ENCODE data around the gene SERINC3. TPM values are rescaled to one million over a fixed set of nuclear protein-coding genes. Genes with fewer than 3 reads are reported as not detected.

SERINC3 gene
- total RNA-seq, 2 experiments from 2014 or later = 43.1 to 44.6 TPM

DNA sequence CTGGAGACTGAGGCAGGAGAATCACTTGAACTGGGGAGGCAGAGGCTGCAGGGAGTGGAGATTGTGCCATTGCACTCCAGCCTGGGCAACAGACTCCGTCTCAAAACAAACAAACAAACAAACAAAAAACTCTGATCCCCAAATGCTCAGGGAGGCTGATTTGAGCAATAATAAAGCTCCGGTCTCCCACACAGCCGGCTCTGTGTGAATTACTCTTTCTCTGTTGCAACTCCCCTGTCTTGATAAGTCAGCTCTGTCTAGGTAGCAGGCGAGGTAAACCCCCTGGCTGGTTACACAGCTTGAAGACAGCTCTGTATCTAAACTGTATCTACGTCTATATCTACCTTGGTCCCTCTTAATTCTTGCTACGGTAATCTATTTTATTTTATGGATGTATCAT, 6.4 kb upstream of the SERINC3 start:
- Mint-ChIP-seq H3K9me3 (no peaks in the 10 kb centered on the region), H3K4me1 (ENCODE audit: low read depth) (peaks cover 6% of the 10 kb centered on the region), H3K27ac (no peak overlapping the region), H3K36me3 (ENCODE audit: low read depth) (no peaks in the 10 kb centered on the region), H3K4me3 (no peak overlapping the region), H3K27me3 (no peaks in the 10 kb centered on the region)
- TF ChIP-seq, protein P1, sequence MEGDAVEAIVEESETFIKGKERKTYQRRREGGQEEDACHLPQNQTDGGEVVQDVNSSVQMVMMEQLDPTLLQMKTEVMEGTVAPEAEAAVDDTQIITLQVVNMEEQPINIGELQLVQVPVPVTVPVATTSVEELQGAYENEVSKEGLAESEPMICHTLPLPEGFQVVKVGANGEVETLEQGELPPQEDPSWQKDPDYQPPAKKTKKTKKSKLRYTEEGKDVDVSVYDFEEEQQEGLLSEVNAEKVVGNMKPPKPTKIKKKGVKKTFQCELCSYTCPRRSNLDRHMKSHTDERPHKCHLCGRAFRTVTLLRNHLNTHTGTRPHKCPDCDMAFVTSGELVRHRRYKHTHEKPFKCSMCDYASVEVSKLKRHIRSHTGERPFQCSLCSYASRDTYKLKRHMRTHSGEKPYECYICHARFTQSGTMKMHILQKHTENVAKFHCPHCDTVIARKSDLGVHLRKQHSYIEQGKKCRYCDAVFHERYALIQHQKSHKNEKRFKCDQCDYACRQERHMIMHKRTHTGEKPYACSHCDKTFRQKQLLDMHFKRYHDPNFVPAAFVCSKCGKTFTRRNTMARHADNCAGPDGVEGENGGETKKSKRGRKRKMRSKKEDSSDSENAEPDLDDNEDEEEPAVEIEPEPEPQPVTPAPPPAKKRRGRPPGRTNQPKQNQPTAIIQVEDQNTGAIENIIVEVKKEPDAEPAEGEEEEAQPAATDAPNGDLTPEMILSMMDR (IDR thresholded peaks at IDR 0.05) = no peak
- ChIA-PET CTCF (no interaction called here), POLR2A (interaction anchor here (1.4 to 1.8 kb wide), 2 partner anchors 10 to 14 kb away, joined by 3 read pairs; no protein-coding TSS in a partner anchor)
- intact Hi-C loops (cut with micrococcal nuclease) = no loop called here
- DNase-seq (no peak), ATAC-seq (no peak)

DNA sequence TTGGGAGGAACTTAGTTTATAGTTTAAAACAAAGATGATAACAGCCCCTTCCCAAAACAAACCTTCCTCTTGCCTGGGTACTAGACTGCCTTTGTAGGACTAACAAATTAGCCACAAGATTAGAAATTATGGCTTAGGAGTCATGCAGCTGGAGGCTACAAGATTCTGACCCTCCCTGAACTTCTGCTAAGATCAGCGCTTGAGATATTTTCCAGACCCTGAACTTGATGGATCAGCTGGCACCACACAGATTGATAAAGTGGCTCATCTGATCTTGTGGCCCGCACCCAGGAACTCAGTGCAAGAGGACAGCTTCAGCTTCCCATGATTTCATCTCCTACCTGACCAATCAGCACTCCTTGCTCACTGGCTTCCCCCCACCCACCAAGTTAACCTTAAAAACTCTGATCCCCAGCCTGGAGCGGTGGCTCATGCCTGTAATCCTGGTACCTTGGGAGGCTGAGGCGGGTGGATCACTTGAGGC, 5.9 kb upstream of the SERINC3 start:
- Mint-ChIP-seq H3K9me3 (no peaks in the 10 kb centered on the region), H3K27me3 (no peaks in the 10 kb centered on the region), H3K4me1 (ENCODE audit: low read depth) (peaks cover 12% of the 10 kb centered on the region), H3K27ac (no peak overlapping the region), H3K4me3 (no peak overlapping the region), H3K36me3 (ENCODE audit: low read depth) (no peaks in the 10 kb centered on the region)
- ATAC-seq = no peak
- TF ChIP-seq, protein P1 (IDR thresholded peaks at IDR 0.05) = no peak
- no peak for DNase-seq
- intact Hi-C loops (cut with micrococcal nuclease) = no loop called here
- POLR2A ChIA-PET = interaction anchor here (1.4 to 1.8 kb wide), 2 partner anchors 10 to 14 kb away, joined by 3 read pairs; no protein-coding TSS in a partner anchor
- CTCF ChIA-PET = no interaction called here

DNA sequence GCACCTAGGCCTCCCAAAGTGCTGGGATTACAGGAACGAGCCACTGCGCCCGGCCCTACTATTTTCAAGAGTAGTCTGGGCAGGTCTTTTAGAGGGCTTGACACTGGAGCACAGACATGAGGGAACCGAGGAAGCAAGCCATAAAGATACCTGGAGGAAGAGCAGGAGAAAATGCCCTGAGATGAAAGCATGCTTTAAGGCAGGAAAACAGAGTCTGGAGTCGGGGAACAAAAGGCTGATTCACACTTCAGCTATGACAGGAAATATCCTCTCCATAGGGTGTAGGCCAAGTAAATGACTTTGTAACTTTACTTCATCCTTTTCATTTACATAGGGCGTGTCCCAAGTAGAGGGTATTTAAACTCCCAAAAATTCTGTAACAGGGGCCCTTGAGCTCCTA, 4.3 kb upstream of the SERINC3 start:
- Mint-ChIP-seq H3K4me3 (no peak overlapping the region), H3K27ac (no peak overlapping the region), H3K27me3 (no peaks in the 10 kb centered on the region), H3K9me3 (no peaks in the 10 kb centered on the region), H3K36me3 (ENCODE audit: low read depth) (no peaks in the 10 kb centered on the region), H3K4me1 (ENCODE audit: low read depth) (peaks cover 15% of the 10 kb centered on the region)
- CTCF ChIA-PET = no interaction called here
- TF ChIP-seq, protein P1 (IDR thresholded peaks at IDR 0.05) = no peak
- POLR2A ChIA-PET = no interaction called here
- ATAC-seq (no peak), DNase-seq (no peak)
- intact Hi-C loops (cut with micrococcal nuclease) = no loop called here

DNA sequence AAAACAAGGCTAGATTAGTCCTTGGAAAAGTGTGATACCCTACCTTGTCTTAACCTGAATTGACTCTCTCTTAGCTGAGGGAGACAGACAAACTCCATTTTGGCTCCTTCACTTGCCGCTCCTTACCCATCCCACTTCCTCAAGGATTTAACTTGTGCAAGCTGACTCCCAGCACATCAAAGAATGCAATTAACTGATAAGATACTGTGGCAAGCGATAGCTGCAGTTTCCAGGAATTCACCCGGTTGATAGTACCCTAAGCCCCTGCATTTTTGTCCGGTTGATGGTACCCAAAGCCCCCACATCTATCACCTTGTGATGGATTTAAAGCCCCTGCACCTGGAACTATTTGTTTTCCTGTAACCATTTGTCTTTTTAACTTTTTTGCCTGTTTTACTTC, 1.9 kb upstream of the SERINC3 start:
- ChIA-PET POLR2A (no interaction called here), CTCF (interaction anchor here (1.6 kb wide), 1 partner anchor 48 kb away, joined by 3 read pairs; the partner anchor contains the start of gene TTPAL)
- Mint-ChIP-seq H3K27me3 (no peaks in the 10 kb centered on the region), H3K4me1 (ENCODE audit: low read depth) (peaks cover 33% of the 10 kb centered on the region), H3K9me3 (no peaks in the 10 kb centered on the region), H3K36me3 (ENCODE audit: low read depth) (no peaks in the 10 kb centered on the region), H3K27ac (no peak overlapping the region), H3K4me3 (no peak overlapping the region)
- DNase-seq (no peak), ATAC-seq (no peak)
- TF ChIP-seq, protein P1 (IDR thresholded peaks at IDR 0.05) = no peak
- intact Hi-C loops (cut with micrococcal nuclease) = no loop called here

DNA sequence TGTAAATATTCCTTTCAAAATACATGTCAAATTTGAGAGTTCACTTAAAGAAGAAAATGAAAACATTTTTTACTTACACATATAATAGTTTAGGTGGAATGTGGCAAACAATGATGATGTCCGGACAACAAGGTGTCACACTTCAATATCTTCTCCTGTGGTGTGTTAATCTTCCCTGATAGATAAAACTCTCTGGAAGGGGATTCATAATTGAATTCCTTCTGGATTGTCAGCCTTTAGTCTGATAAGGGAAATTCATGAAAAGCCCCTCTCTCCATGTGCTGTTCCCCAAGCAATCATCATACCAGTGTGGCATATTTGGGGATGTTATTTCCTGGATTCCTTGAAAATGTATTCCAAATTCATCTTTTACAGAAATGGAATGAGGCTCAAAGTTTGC, 971 bp upstream of the SERINC3 start:
- ATAC-seq (no peak), DNase-seq (no peak)
- POLR2A ChIA-PET = interaction anchor here (1.4 to 1.7 kb wide), 2 partner anchors 27 to 368 kb away, joined by 3 to 4 read pairs; no protein-coding TSS in a partner anchor
- Mint-ChIP-seq H3K27ac (peak overlapping the region; percentile 92), H3K27me3 (no peaks in the 10 kb centered on the region), H3K4me3 (peak overlapping the region; percentile 83), H3K4me1 (ENCODE audit: low read depth) (peaks cover 36% of the 10 kb centered on the region), H3K36me3 (ENCODE audit: low read depth) (no peaks in the 10 kb centered on the region), H3K9me3 (no peaks in the 10 kb centered on the region)
- TF ChIP-seq, protein P1 (IDR thresholded peaks at IDR 0.05) = no peak
- intact Hi-C loops (cut with micrococcal nuclease) = no loop called here
- CTCF ChIA-PET = interaction anchor here (1.9 kb wide), 1 partner anchor 87 kb away, joined by 10 read pairs; no protein-coding TSS in a partner anchor

All from activated CD8-positive, alpha-beta T cell treated with anti-CD3 and anti-CD28 coated beads for 36 hours (primary cell).